A673 (cell line): ENCODE data around the gene AVPR1A.

ENCODE experiments used
- EZH2 ChIP-seq: fragments of 200-600 bp; sonication (generic); IDR thresholded peaks from 2 replicates; pipeline ENCODE4 v1.6.1; 2017; ENCODE audit warnings: borderline replicate concordance, low read depth, mild to moderate bottlenecking, mixed read lengths, antibody characterized with exemption, low read length; ENCODE audit not compliant: poor library complexity, severe bottlenecking
- TF ChIP-seq, protein P1 (sequence below): fragments of 300-800, 200-600 bp; sonication (generic); conservative IDR thresholded peaks from 2 replicates; pipeline ENCODE4 v1.5.1; 2017; ENCODE audit warnings: low read depth, mild to moderate bottlenecking, antibody characterized with exemption, low read length, moderate library complexity, mixed read lengths

GRCh38 chr12:63101920-63102319, 49.1 kb downstream of the AVPR1A start:
- TF ChIP-seq, protein P1, sequence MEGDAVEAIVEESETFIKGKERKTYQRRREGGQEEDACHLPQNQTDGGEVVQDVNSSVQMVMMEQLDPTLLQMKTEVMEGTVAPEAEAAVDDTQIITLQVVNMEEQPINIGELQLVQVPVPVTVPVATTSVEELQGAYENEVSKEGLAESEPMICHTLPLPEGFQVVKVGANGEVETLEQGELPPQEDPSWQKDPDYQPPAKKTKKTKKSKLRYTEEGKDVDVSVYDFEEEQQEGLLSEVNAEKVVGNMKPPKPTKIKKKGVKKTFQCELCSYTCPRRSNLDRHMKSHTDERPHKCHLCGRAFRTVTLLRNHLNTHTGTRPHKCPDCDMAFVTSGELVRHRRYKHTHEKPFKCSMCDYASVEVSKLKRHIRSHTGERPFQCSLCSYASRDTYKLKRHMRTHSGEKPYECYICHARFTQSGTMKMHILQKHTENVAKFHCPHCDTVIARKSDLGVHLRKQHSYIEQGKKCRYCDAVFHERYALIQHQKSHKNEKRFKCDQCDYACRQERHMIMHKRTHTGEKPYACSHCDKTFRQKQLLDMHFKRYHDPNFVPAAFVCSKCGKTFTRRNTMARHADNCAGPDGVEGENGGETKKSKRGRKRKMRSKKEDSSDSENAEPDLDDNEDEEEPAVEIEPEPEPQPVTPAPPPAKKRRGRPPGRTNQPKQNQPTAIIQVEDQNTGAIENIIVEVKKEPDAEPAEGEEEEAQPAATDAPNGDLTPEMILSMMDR, result no peak
- TF ChIP-seq EZH2, result no peak
